ENCODE data around the gene EVA1A. TPM values are rescaled to one million over a fixed set of nuclear protein-coding genes. Genes with fewer than 3 reads are reported as not detected.

The EVA1A gene
- total RNA-seq, 2 donors from 2014 or later: 1.2 to 1.8 TPM

GRCh38 chr2:75574106-75574505 is 13.4 kb upstream of the EVA1A start:
- Mint-ChIP-seq H3K36me3 (ENCODE audit: low read depth) (no peaks in the 10 kb centered on the region), H3K9me3 (no peaks in the 10 kb centered on the region), H3K27me3 (ENCODE audit: insufficient read depth) (peaks cover 9% of the 10 kb centered on the region), H3K4me3 (no peak overlapping the region), H3K27ac (no peak overlapping the region), H3K4me1 (peaks cover 7% of the 10 kb centered on the region)
- Histone ChIP-seq H3K4me1 (ENCODE audit: control insufficient read depth, insufficient read depth, low read length) (no peaks in the 10 kb centered on the region), H3K27me3 (ENCODE audit: control insufficient read depth, insufficient read depth, low read length, poor library complexity, severe bottlenecking) (no peaks in the 10 kb centered on the region), H3K27ac (ENCODE audit: low read depth, low read length) (no peak overlapping the region), H3K9ac (ENCODE audit: extremely low read depth, low read length, poor library complexity, severe bottlenecking) (no peak overlapping the region), H3K36me3 (ENCODE audit: control insufficient read depth, insufficient read depth, low read length) (no peaks in the 10 kb centered on the region), H3K4me3 (ENCODE audit: low read length) (no peak overlapping the region), H3K9me3 (ENCODE audit: control insufficient read depth, low read length) (no peaks in the 10 kb centered on the region)
- no peak for DNase-seq
- WGBS, 2 experiments (ENCODE audit: insufficient coverage in 1 of 2, insufficient read length in 1 of 2): 84 to 100% methylated on average over 1 of the region's 1 CpG
- TF ChIP-seq, protein P1, sequence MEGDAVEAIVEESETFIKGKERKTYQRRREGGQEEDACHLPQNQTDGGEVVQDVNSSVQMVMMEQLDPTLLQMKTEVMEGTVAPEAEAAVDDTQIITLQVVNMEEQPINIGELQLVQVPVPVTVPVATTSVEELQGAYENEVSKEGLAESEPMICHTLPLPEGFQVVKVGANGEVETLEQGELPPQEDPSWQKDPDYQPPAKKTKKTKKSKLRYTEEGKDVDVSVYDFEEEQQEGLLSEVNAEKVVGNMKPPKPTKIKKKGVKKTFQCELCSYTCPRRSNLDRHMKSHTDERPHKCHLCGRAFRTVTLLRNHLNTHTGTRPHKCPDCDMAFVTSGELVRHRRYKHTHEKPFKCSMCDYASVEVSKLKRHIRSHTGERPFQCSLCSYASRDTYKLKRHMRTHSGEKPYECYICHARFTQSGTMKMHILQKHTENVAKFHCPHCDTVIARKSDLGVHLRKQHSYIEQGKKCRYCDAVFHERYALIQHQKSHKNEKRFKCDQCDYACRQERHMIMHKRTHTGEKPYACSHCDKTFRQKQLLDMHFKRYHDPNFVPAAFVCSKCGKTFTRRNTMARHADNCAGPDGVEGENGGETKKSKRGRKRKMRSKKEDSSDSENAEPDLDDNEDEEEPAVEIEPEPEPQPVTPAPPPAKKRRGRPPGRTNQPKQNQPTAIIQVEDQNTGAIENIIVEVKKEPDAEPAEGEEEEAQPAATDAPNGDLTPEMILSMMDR (conservative IDR thresholded peaks at IDR 0.05): no peak

DNA sequence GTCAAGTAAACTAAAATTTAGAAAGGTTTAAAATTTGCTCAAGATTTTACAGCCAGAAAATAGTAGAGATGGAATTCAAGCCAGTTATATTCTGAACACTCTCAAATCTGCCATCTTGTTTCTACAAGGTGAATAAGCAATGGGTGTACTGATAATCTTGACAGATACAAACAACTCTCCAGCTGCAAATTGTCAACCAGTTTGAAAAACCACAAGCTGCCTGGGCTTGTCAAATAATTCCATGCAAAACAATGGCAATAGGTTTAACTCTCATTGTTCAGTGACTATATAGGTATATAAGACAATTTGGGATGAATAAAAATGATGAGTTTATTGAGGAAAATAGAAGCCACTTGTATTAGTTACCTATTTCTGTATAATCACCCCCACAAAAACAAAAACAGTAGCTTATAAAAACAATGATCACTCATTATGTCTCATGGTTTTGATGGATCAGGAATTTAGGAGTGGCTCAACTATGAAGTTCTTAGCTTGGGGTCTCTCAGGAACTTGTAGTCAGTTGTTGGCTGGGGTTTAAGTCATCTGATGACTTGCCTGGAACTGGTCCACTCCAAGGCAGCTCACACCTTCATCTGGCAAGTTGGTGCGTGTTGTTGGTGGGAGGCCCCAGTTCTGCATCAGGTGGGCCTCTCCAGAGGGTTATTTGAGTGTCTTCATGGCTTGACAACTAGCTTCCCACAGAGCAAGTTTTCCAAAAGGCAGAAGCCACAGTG is 12.6 kb upstream of the EVA1A start:
- Mint-ChIP-seq H3K27me3 (ENCODE audit: insufficient read depth) (peaks cover 9% of the 10 kb centered on the region), H3K9me3 (no peaks in the 10 kb centered on the region), H3K27ac (no peak overlapping the region), H3K36me3 (ENCODE audit: low read depth) (no peaks in the 10 kb centered on the region), H3K4me3 (no peak overlapping the region), H3K4me1 (peaks cover 7% of the 10 kb centered on the region)
- no peaks in the 10 kb centered on the region for H3K36me3 ChIP-seq (ENCODE audit: control insufficient read depth, insufficient read depth, low read length)
- WGBS, 2 experiments (ENCODE audit: insufficient coverage in 1 of 2, insufficient read length in 1 of 2): 88% methylated on average over 1 of the region's 1 CpG
- H3K9me3 ChIP-seq (ENCODE audit: control insufficient read depth, low read length): no peaks in the 10 kb centered on the region
- H3K9ac ChIP-seq (ENCODE audit: extremely low read depth, low read length, poor library complexity, severe bottlenecking): no peak overlapping the region
- H3K27ac ChIP-seq (ENCODE audit: low read depth, low read length): no peak overlapping the region
- TF ChIP-seq, protein P1 (conservative IDR thresholded peaks at IDR 0.05): no peak
- no peaks in the 10 kb centered on the region for H3K27me3 ChIP-seq (ENCODE audit: control insufficient read depth, insufficient read depth, low read length, poor library complexity, severe bottlenecking)
- DNase-seq: no peak
- H3K4me3 ChIP-seq (ENCODE audit: low read length): no peak overlapping the region
- no peaks in the 10 kb centered on the region for H3K4me1 ChIP-seq (ENCODE audit: control insufficient read depth, insufficient read depth, low read length)

DNA sequence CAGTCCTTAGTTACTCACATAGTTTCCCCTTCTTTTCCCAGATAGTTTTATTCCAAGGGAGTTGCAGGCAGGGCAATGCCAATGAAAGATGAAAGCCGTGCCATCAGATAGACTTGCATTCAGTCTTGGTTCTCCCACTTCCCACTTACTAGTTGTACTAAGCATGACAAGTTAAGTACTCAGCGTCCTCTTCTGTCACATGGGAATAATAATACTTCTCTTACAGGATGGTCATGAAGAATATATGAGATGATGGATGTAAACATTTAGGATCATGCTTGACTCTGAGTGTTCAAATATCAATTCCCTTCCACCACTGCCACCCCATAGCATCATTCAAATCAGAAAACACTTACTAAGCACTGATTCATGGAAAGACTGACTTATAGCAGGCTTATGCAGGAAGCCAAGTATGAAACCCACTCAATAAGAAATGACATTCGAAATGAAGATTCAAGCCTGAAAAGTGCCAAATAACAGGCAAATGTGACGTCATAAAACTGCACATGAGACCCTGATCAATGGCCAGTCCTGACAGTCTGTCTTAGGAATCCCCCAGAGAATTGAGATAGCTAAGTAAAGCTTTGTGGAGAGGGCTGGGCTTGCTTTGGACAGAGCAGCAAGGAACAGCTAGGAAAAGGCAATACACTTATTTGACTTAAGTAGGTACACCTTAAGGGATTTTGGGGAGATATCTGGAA is 11.1 kb upstream of the EVA1A start:
- DNase-seq: no peak
- H3K27ac ChIP-seq (ENCODE audit: low read depth, low read length): no peak overlapping the region
- Mint-ChIP-seq H3K36me3 (ENCODE audit: low read depth) (no peaks in the 10 kb centered on the region), H3K4me3 (no peak overlapping the region), H3K4me1 (peaks cover 7% of the 10 kb centered on the region), H3K9me3 (no peaks in the 10 kb centered on the region), H3K27ac (no peak overlapping the region), H3K27me3 (ENCODE audit: insufficient read depth) (peaks cover 12% of the 10 kb centered on the region)
- peaks cover 5% of the 10 kb centered on the region for H3K27me3 ChIP-seq (ENCODE audit: control insufficient read depth, insufficient read depth, low read length, poor library complexity, severe bottlenecking)
- H3K9me3 ChIP-seq (ENCODE audit: control insufficient read depth, low read length): no peaks in the 10 kb centered on the region
- TF ChIP-seq, protein P1 (conservative IDR thresholded peaks at IDR 0.05): no peak
- no peak overlapping the region for H3K9ac ChIP-seq (ENCODE audit: extremely low read depth, low read length, poor library complexity, severe bottlenecking)
- H3K4me1 ChIP-seq (ENCODE audit: control insufficient read depth, insufficient read depth, low read length): no peaks in the 10 kb centered on the region
- no peak overlapping the region for H3K4me3 ChIP-seq (ENCODE audit: low read length)
- WGBS, 2 experiments (ENCODE audit: insufficient coverage in 1 of 2, insufficient read length in 1 of 2): 89 to 92% methylated on average over 2 to 3 of the region's 4 CpGs
- H3K36me3 ChIP-seq (ENCODE audit: control insufficient read depth, insufficient read depth, low read length): no peaks in the 10 kb centered on the region
